CD4-positive, alpha-beta T cell treated with Interleukin-10 for 1 hour (primary cell): ENCODE results near the gene RBM18.

ENCODE experiments used
- DNase-seq: peaks from one replicate; pipeline ENCODE4 v3.0.0-alpha.2; 2020

RBM18 gene

GRCh38 chr9:122220673-122221182 is 43.9 kb downstream of the RBM18 start:
- no peak for DNase-seq

GRCh38 chr9:122219856-122220672 is 44.6 kb downstream of the RBM18 start:
- no peak for DNase-seq

GRCh38 chr9:122218935-122219855 is 45.4 kb downstream of the RBM18 start:
- no peak for DNase-seq

- no peak for DNase-seq
Measured at GRCh38 chr9:122218071-122218934, 46.3 kb downstream of the RBM18 start.

- DNase-seq: no peak
Measured at GRCh38 chr9:122217640-122218039, 47.0 kb downstream of the RBM18 start.

GRCh38 chr9:122216798-122217418 is 47.7 kb downstream of the RBM18 start:
- DNase-seq: no peak

GRCh38 chr9:122216138-122216797 is 48.4 kb downstream of the RBM18 start:
- DNase-seq: no peak

GRCh38 chr9:122215663-122216062 is 49.0 kb downstream of the RBM18 start:
- DNase-seq: no peak

GRCh38 chr9:122214507-122214906 is 50.1 kb downstream of the RBM18 start:
- no peak for DNase-seq

- peak; percentile 51 for DNase-seq
Measured at GRCh38 chr9:122213589-122214413, 50.8 kb downstream of the RBM18 start.

GRCh38 chr9:122213102-122213588 is 51.5 kb downstream of the RBM18 start:
- DNase-seq: no peak

GRCh38 chr9:122212473-122213004 is 52.1 kb downstream of the RBM18 start:
- no peak for DNase-seq

- no peak for DNase-seq
Measured at GRCh38 chr9:122209451-122209850, 55.2 kb downstream of the RBM18 start.

GRCh38 chr9:122207096-122207495 is 57.5 kb downstream of the RBM18 start:
- DNase-seq: no peak

- no peak for DNase-seq
Measured at GRCh38 chr9:122206118-122207046, 58.3 kb downstream of the RBM18 start.

- no peak for DNase-seq
Measured at GRCh38 chr9:122205176-122205575, 59.5 kb downstream of the RBM18 start.

GRCh38 chr9:122204491-122204890 is 60.1 kb downstream of the RBM18 start:
- no peak for DNase-seq

- no peak for DNase-seq
Measured at GRCh38 chr9:122204055-122204454, 60.6 kb downstream of the RBM18 start.

- DNase-seq: no peak
Measured at GRCh38 chr9:122202111-122202510, 62.5 kb downstream of the RBM18 start.
